ENCODE results near the gene ARHGAP26. TPM values are rescaled to one million over a fixed set of nuclear protein-coding genes. Genes with fewer than 3 reads are reported as not detected.

The ARHGAP26 gene
- polyA plus RNA-seq, 3 donors, result 26.5 to 56.8 (median 28.7) TPM

GRCh38 chr5:142807372-142807911 is 37.3 kb downstream of the ARHGAP26 start:
- Histone ChIP-seq H3K79me2 (ENCODE audit: insufficient read depth, low read length) (peaks cover 82% of the 10 kb centered on the region), H3K27ac (ENCODE audit: low read depth in 1 of 2, low read length in 2 of 2) (peak overlapping the region; percentile 86 to 98), H3K4me3 (replicated peaks in 1 of 3; ENCODE audit: low read depth in 2 of 3, low read length in 3 of 3) (peak overlapping the region in 1 of 3 experiments; percentile 12), H3K9ac (ENCODE audit: insufficient read depth, low read length, poor library complexity, severe bottlenecking) (peak overlapping the region; percentile 53), H3K4me2 (replicated peaks; ENCODE audit: extremely low read depth, low read length, poor library complexity, severe bottlenecking) (peak overlapping the region; percentile 14), H3K9me3 (replicated peaks in 1 of 2; ENCODE audit: control insufficient read depth in 1 of 2, insufficient read depth in 1 of 2, low read length in 2 of 2) (no peaks in the 10 kb centered on the region), H3K4me1 (ENCODE audit: control insufficient read depth in 1 of 2, insufficient read depth in 2 of 2, low read length in 2 of 2) (peaks cover 97 to 100% of the 10 kb centered on the region in 2 donors), H4K20me1 (ENCODE audit: insufficient read depth, low read length) (peaks cover 10% of the 10 kb centered on the region), H3K27me3 (ENCODE audit: control insufficient read depth in 2 of 2, insufficient read depth in 2 of 2, low read length in 2 of 2) (no peaks in the 10 kb centered on the region), H2AFZ (ENCODE audit: insufficient read depth, low read depth, low read length, poor library complexity, severe bottlenecking) (no peak overlapping the region), H3K36me3 (replicated peaks in 1 of 2; ENCODE audit: control insufficient read depth in 1 of 2, insufficient read depth in 2 of 2, low read length in 2 of 2) (peaks cover 0 to 8% of the 10 kb centered on the region in 2 donors)
- no peak for TF ChIP-seq CTCF (IDR thresholded peaks at IDR 0.05)
- peak overlapping the region; percentile 12 to 68 for H3K4me3 Mint-ChIP-seq
- intact Hi-C loops (cut with micrococcal nuclease), result loop anchor here (5.0 to 10.0 kb wide), 3 partner anchors 35 to 197 kb away; partner anchors contain the start of gene ARHGAP26 (in 1 of the 2)
- peaks cover 0 to 2% (median 0%) of the 10 kb centered on the region in 7 donors for H3K9me3 Mint-ChIP-seq
- H3K27ac Mint-ChIP-seq, result peak overlapping the region; percentile 95 to 100 (median 99)
- H3K27me3 Mint-ChIP-seq (ENCODE audit: low read depth in 3 of 3), result peaks cover 0 to 5% (median 0%) of the 10 kb centered on the region in 3 donors
- H3K4me1 Mint-ChIP-seq, result peaks cover 94% of the 10 kb centered on the region
- DNase-seq, result peak; percentile 74 to 90 (median 82)
- 4% methylated on average over 5 of the region's 6 CpGs for WGBS (ENCODE audit: insufficient coverage)
- H3K36me3 Mint-ChIP-seq, result peaks cover 30 to 54% of the 10 kb centered on the region in 2 donors

GRCh38 chr5:142808878-142809598 is 38.9 kb downstream of the ARHGAP26 start:
- Mint-ChIP-seq H3K27me3 (ENCODE audit: low read depth in 3 of 3) (peaks cover 0 to 5% (median 0%) of the 10 kb centered on the region in 3 donors), H3K4me1 (peaks cover 90% of the 10 kb centered on the region), H3K36me3 (peaks cover 32 to 56% of the 10 kb centered on the region in 2 donors), H3K4me3 (peak overlapping the region in 1 of 2 donors; percentile 11), H3K27ac (peak overlapping the region; percentile 87 to 99 (median 93)), H3K9me3 (peaks cover 0 to 2% (median 0%) of the 10 kb centered on the region in 7 donors)
- TF ChIP-seq CTCF (IDR thresholded peaks at IDR 0.05), result no peak
- peak overlapping the region; percentile 86 to 98 for H3K27ac ChIP-seq (ENCODE audit: low read depth in 1 of 2, low read length in 2 of 2)
- H3K9ac ChIP-seq (ENCODE audit: insufficient read depth, low read length, poor library complexity, severe bottlenecking), result no peak overlapping the region
- peaks cover 95 to 100% of the 10 kb centered on the region in 2 donors for H3K4me1 ChIP-seq (ENCODE audit: control insufficient read depth in 1 of 2, insufficient read depth in 2 of 2, low read length in 2 of 2)
- peaks cover 0 to 8% of the 10 kb centered on the region in 2 donors for H3K36me3 ChIP-seq (replicated peaks in 1 of 2; ENCODE audit: control insufficient read depth in 1 of 2, insufficient read depth in 2 of 2, low read length in 2 of 2)
- no peak overlapping the region for H2AFZ ChIP-seq (ENCODE audit: insufficient read depth, low read depth, low read length, poor library complexity, severe bottlenecking)
- H3K27me3 ChIP-seq (ENCODE audit: control insufficient read depth in 2 of 2, insufficient read depth in 2 of 2, low read length in 2 of 2), result no peaks in the 10 kb centered on the region
- peak; percentile 51 to 80 (median 70) for DNase-seq
- peak overlapping the region; percentile 16 for H3K4me2 ChIP-seq (replicated peaks; ENCODE audit: extremely low read depth, low read length, poor library complexity, severe bottlenecking)
- intact Hi-C loops (cut with micrococcal nuclease), result loop anchor here (5.0 to 10.0 kb wide), 3 partner anchors 33 to 196 kb away; partner anchors contain the start of gene ARHGAP26 (in 1 of the 2)
- peaks cover 17% of the 10 kb centered on the region for H4K20me1 ChIP-seq (ENCODE audit: insufficient read depth, low read length)
- peak overlapping the region in 1 of 3 experiments; percentile 23 for H3K4me3 ChIP-seq (replicated peaks in 1 of 3; ENCODE audit: low read depth in 2 of 3, low read length in 3 of 3)
- WGBS (ENCODE audit: insufficient coverage), result no CpG with 5 or more reads among the region's 2 CpGs
- peaks cover 86% of the 10 kb centered on the region for H3K79me2 ChIP-seq (ENCODE audit: insufficient read depth, low read length)
- H3K9me3 ChIP-seq (replicated peaks in 1 of 2; ENCODE audit: control insufficient read depth in 1 of 2, insufficient read depth in 1 of 2, low read length in 2 of 2), result no peaks in the 10 kb centered on the region
